ENCODE data around the gene ZNF787. TPM values are rescaled to one million over a fixed set of nuclear protein-coding genes. Genes with fewer than 3 reads are reported as not detected.

ZNF787 gene
- total RNA-seq, 1 donor = 27.5 TPM

GRCh38 chr19:56158170-56158757 lies 37.2 kb upstream of the ZNF787 start:
- TF ChIP-seq CTCF (IDR thresholded peaks at IDR 0.05; ENCODE audit: extremely low read depth, low read depth, low read length) = no peak
- no peaks in the 10 kb centered on the region for H3K27me3 ChIP-seq (ENCODE audit: insufficient read depth, low read length)
- H3K36me3 ChIP-seq (ENCODE audit: insufficient read depth, low read length) = peaks cover 20% of the 10 kb centered on the region
- no peak for DNase-seq (ENCODE audit: insufficient read length, low spot score, missing footprints)
- H2AFZ ChIP-seq (ENCODE audit: low read length) = no peak overlapping the region
- H3K79me2 ChIP-seq (ENCODE audit: insufficient read depth, low read length) = no peaks in the 10 kb centered on the region
- H3K9me3 ChIP-seq (ENCODE audit: low read depth, low read length) = no peaks in the 10 kb centered on the region
- H3K4me3 ChIP-seq (ENCODE audit: insufficient read depth, low read length) = no peak overlapping the region
- peaks cover 4% of the 10 kb centered on the region for H4K20me1 ChIP-seq (ENCODE audit: insufficient read depth, low read length)
- H3K27ac ChIP-seq (ENCODE audit: low read depth, low read length) = no peak overlapping the region
- no peaks in the 10 kb centered on the region for H3K4me1 ChIP-seq (ENCODE audit: insufficient read depth, low read length)
- H3K4me2 ChIP-seq (ENCODE audit: insufficient read depth, low read length) = no peak overlapping the region

GRCh38 chr19:56156768-56157167 lies 35.7 kb upstream of the ZNF787 start:
- H3K4me1 ChIP-seq (ENCODE audit: insufficient read depth, low read length) = no peaks in the 10 kb centered on the region

GRCh38 chr19:56155124-56155687 lies 34.1 kb upstream of the ZNF787 start:
- Histone ChIP-seq H3K4me2 (ENCODE audit: insufficient read depth, low read length) (no peak overlapping the region), H3K9me3 (ENCODE audit: low read depth, low read length) (no peaks in the 10 kb centered on the region), H3K4me3 (ENCODE audit: insufficient read depth, low read length) (no peak overlapping the region), H3K36me3 (ENCODE audit: insufficient read depth, low read length) (peaks cover 17% of the 10 kb centered on the region), H4K20me1 (ENCODE audit: insufficient read depth, low read length) (peaks cover 17% of the 10 kb centered on the region), H2AFZ (ENCODE audit: low read length) (no peak overlapping the region), H3K27ac (ENCODE audit: low read depth, low read length) (no peak overlapping the region), H3K79me2 (ENCODE audit: insufficient read depth, low read length) (peaks cover 6% of the 10 kb centered on the region), H3K4me1 (ENCODE audit: insufficient read depth, low read length) (no peaks in the 10 kb centered on the region), H3K27me3 (ENCODE audit: insufficient read depth, low read length) (no peaks in the 10 kb centered on the region)
- peak; percentile 27 for TF ChIP-seq CTCF (IDR thresholded peaks at IDR 0.05; ENCODE audit: extremely low read depth, low read depth, low read length)
- peak; percentile 89 for DNase-seq (ENCODE audit: insufficient read length, low spot score, missing footprints)

More at GRCh38 chr19:56156768-56157167, 35.7 kb upstream of the ZNF787 start:
- Histone ChIP-seq H3K36me3 (ENCODE audit: insufficient read depth, low read length) (peaks cover 20% of the 10 kb centered on the region), H3K27me3 (ENCODE audit: insufficient read depth, low read length) (no peaks in the 10 kb centered on the region), H3K9me3 (ENCODE audit: low read depth, low read length) (no peaks in the 10 kb centered on the region), H3K79me2 (ENCODE audit: insufficient read depth, low read length) (peaks cover 3% of the 10 kb centered on the region), H3K4me2 (ENCODE audit: insufficient read depth, low read length) (no peak overlapping the region), H2AFZ (ENCODE audit: low read length) (no peak overlapping the region), H4K20me1 (ENCODE audit: insufficient read depth, low read length) (peaks cover 14% of the 10 kb centered on the region), H3K27ac (ENCODE audit: low read depth, low read length) (no peak overlapping the region), H3K4me3 (ENCODE audit: insufficient read depth, low read length) (no peak overlapping the region)
- no peak for TF ChIP-seq CTCF (IDR thresholded peaks at IDR 0.05; ENCODE audit: extremely low read depth, low read depth, low read length)
- no peak for DNase-seq (ENCODE audit: insufficient read length, low spot score, missing footprints)

- H3K4me2 ChIP-seq (ENCODE audit: insufficient read depth, low read length) = no peak overlapping the region
- no peak overlapping the region for H2AFZ ChIP-seq (ENCODE audit: low read length)
- H3K27ac ChIP-seq (ENCODE audit: low read depth, low read length) = no peak overlapping the region
- peaks cover 7% of the 10 kb centered on the region for H3K36me3 ChIP-seq (ENCODE audit: insufficient read depth, low read length)
- H3K79me2 ChIP-seq (ENCODE audit: insufficient read depth, low read length) = peaks cover 11% of the 10 kb centered on the region
- no peaks in the 10 kb centered on the region for H3K4me1 ChIP-seq (ENCODE audit: insufficient read depth, low read length)
- H3K27me3 ChIP-seq (ENCODE audit: insufficient read depth, low read length) = no peaks in the 10 kb centered on the region
- DNase-seq (ENCODE audit: insufficient read length, low spot score, missing footprints) = no peak
- no peak overlapping the region for H3K4me3 ChIP-seq (ENCODE audit: insufficient read depth, low read length)
- peaks cover 18% of the 10 kb centered on the region for H4K20me1 ChIP-seq (ENCODE audit: insufficient read depth, low read length)
- no peaks in the 10 kb centered on the region for H3K9me3 ChIP-seq (ENCODE audit: low read depth, low read length)
- TF ChIP-seq CTCF (IDR thresholded peaks at IDR 0.05; ENCODE audit: extremely low read depth, low read depth, low read length) = no peak
Observed at GRCh38 chr19:56153507-56153906, 32.4 kb upstream of the ZNF787 start.

Measured in osteoblast (primary cell).